ENCODE measurements around the gene SIAH1. TPM values are rescaled to one million over a fixed set of nuclear protein-coding genes. Genes with fewer than 3 reads are reported as not detected.

Gene SIAH1
- total RNA-seq, 1 experiment from 2014 or later: 10.9 TPM

DNA sequence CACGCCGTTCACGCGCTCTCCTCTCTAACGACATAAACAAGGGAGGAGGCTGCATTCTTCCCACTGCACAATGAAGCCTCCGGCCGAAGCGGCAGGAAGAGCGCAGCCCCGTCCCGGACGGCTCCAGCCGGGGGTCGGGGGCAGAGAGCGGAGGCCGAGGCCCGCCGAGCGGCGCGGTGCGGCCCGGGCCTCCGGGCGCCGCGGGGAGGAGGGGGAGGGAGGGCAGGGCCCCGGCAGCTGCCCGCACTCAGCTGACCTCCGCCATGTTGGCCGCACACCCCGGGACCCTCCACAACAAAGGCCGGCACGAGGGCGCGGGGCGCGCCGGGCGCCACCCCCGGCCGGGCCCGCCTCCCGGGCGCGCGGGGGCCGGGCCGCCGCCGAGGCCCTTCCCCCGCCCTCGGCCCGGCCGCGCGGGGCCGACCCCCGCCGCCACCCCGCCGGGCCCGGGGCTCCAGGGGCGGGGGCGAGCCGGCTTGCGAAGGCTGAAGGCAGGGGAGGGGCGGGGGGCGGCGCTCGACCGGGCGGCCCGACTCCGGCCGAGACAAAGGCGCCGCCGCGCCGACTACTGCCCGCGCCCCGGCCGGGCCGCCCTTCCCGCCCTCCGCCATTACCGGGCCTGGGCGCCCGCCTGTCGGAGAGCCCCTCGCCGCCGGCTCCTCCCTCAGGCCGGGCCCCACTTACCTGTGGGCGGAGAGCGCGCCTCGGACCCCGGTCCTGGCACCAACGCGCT is 527 bp downstream of the SIAH1 start:
- BruUV-seq (replicated peaks): no TSS peak
- H3K9me2 ChIP-seq (replicated peaks; ENCODE audit: low read length): no peaks in the 10 kb centered on the region
- H3F3A ChIP-seq (ENCODE audit: low read length, unreplicated experiment): no peaks in the 10 kb centered on the region
- H3K27ac ChIP-seq (ENCODE audit: low read length): peak overlapping the region; percentile 37
- H3K27me3 ChIP-seq (ENCODE audit: low read length): no peaks in the 10 kb centered on the region
- H3K4me1 ChIP-seq (ENCODE audit: insufficient read depth, low read length): peaks cover 8% of the 10 kb centered on the region; the same call in 1 of the 2 replicates
- DNase-seq: peak; percentile 24
- peaks cover 39% of the 10 kb centered on the region for H4K20me1 ChIP-seq (ENCODE audit: low read length)
- H2AFZ ChIP-seq (ENCODE audit: low read length): peak overlapping the region; percentile 57; the same call in 1 of the 2 replicates
- CTCF ChIA-PET: interaction anchor here (0.6 to 0.7 kb wide), 2 partner anchors 238 to 477 kb away, joined by 3 read pairs; no protein-coding TSS in a partner anchor
- H3K4me3 ChIP-seq (ENCODE audit: low read length): peak overlapping the region; percentile 78
- no peaks in the 10 kb centered on the region for H3K9me3 ChIP-seq (ENCODE audit: low read length)
- H3K79me2 ChIP-seq (ENCODE audit: low read length): peaks cover 48% of the 10 kb centered on the region
- peak overlapping the region; percentile 95 for H3K9ac ChIP-seq (ENCODE audit: low read length)
- H3K36me3 ChIP-seq (ENCODE audit: low read depth, low read length): no peaks in the 10 kb centered on the region
- intact Hi-C loops (cut with micrococcal nuclease): loop anchor here (2.0 to 5.0 kb wide), 2 partner anchors 18 to 58 kb away; no protein-coding TSS in a partner anchor
- H3K4me2 ChIP-seq (ENCODE audit: low read length): peak overlapping the region; percentile 79
- peak; percentile 52 for ATAC-seq
- TF ChIP-seq CTCF (conservative IDR thresholded peaks at IDR 0.05; ENCODE audit: low read depth, low read length) (no peak), EZH2phosphoT487 (IDR thresholded peaks at IDR 0.05; ENCODE audit: borderline replicate concordance, low read length) (no peak), EZH2 (IDR thresholded peaks at IDR 0.05; ENCODE audit: low read length, unreplicated experiment) (no peak)
- POLR2A ChIA-PET (ENCODE audit: unreplicated experiment): interaction anchor here (0.5 to 0.6 kb wide), 2 partner anchors 19 to 238 kb away, joined by 3 to 4 read pairs; no protein-coding TSS in a partner anchor

- BruUV-seq (replicated peaks): TSS peak; percentile 69
- Histone ChIP-seq H3K9me2 (replicated peaks; ENCODE audit: low read length) (no peaks in the 10 kb centered on the region), H3K4me2 (ENCODE audit: low read length) (peak overlapping the region; percentile 79), H3K9me3 (ENCODE audit: low read length) (no peaks in the 10 kb centered on the region), H2AFZ (ENCODE audit: low read length) (peak overlapping the region; percentile 33; the same call in 1 of the 2 replicates), H3K27ac (ENCODE audit: low read length) (peak overlapping the region; percentile 29; the same call in 1 of the 2 replicates), H3K4me3 (ENCODE audit: low read length) (peak overlapping the region; percentile 78), H4K20me1 (ENCODE audit: low read length) (peaks cover 46% of the 10 kb centered on the region), H3K36me3 (ENCODE audit: low read depth, low read length) (no peaks in the 10 kb centered on the region), H3K27me3 (ENCODE audit: low read length) (no peaks in the 10 kb centered on the region), H3K9ac (ENCODE audit: low read length) (peak overlapping the region; percentile 71), H3K79me2 (ENCODE audit: low read length) (peaks cover 55% of the 10 kb centered on the region), H3F3A (ENCODE audit: low read length, unreplicated experiment) (no peaks in the 10 kb centered on the region), H3K4me1 (ENCODE audit: insufficient read depth, low read length) (peaks cover 8% of the 10 kb centered on the region; the same call in 1 of the 2 replicates)
- ChIA-PET CTCF (interaction anchor here (0.7 kb wide), 1 partner anchor 478 kb away, joined by 3 read pairs; no protein-coding TSS in a partner anchor), POLR2A (ENCODE audit: unreplicated experiment) (interaction anchor here (0.6 to 1.0 kb wide), 2 partner anchors 18 to 26 kb away, joined by 3 read pairs; no protein-coding TSS in a partner anchor)
- DNase-seq (peak; percentile 37), ATAC-seq (peak; percentile 14)
- TF ChIP-seq EZH2 (IDR thresholded peaks at IDR 0.05; ENCODE audit: low read length, unreplicated experiment) (no peak), EZH2phosphoT487 (IDR thresholded peaks at IDR 0.05; ENCODE audit: borderline replicate concordance, low read length) (no peak), CTCF (conservative IDR thresholded peaks at IDR 0.05; ENCODE audit: low read depth, low read length) (no peak)
- intact Hi-C loops (cut with micrococcal nuclease): loop anchor here (2.0 to 5.0 kb wide), 2 partner anchors 17 to 58 kb away; no protein-coding TSS in a partner anchor
Observed at GRCh38 chr16:48383877-48384519, 1.2 kb downstream of the SIAH1 start.

Measured in PC-3 (cell line).